GM19452 (cell line): ENCODE measurements around the gene ITLN2.
"Not testable (repeated sequence)": the region's sequence is repeated elsewhere in the genome, so short reads cannot be mapped to it uniquely, and the experiment has no call there.

Source experiments
- ATAC-seq: cut with Tn5 transposase; IDR thresholded peaks from one replicate; pipeline ENCODE4 v1.9.1; 2021; ENCODE audit not compliant: unreplicated experiment

ITLN2 gene

DNA sequence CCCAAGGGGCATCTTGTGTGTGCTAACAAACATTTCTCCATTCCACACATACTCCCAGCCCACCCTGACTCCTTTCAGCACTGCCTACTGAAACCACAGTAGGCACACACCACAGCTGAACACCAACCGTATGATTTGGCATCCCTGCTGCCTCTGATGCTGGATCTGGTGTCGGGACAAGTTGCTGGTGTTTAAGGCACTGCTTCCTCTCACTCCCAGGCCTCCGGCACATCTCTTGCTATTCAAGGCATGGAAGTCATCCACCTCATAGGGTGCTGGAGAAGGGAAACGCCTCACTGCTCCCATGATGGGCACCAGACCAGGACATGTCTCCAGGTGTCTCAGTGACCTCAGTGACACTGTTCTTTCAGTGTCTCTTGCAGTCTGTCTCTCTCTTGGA is 2.4 kb upstream of the ITLN2 start:
- ATAC-seq = no peak

DNA sequence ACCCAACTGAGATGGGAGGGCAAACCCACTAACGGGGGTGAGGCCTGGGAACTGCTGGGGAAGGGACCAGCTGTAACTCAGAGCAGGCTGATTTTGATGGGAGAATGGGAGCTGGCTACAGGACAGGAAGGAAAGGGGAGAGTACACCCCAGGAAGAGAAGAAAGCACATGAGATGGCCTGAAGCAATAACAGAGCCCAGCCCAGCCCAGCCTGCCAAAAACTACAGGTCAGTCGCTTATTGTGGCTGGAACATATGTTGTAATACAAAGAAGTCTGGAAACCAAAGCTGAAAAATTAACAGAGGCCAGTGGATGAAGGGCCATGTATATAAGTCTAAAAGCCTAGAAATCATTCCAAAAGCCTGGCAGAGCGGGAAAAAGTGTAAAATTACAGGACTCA is 1.6 kb downstream of the ITLN2 start:
- ATAC-seq = no peak

DNA sequence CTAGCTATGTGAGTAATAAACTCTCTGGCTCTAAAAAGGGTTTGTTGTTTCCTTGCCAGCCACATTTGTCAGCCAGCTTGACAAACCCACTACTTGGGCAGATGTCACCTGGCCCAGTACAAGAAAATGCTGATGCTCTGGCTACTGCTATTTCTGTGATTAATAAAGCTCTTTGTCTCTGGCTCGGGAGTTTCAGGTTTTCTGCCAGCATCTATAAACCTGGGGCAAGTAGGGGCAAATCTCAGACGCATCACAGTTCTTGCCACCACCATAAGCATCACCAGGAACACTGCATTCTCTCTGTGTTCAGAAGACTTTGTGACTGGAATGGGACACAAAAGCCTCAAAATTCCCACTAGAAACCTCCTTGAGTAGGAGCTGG is 2.5 kb downstream of the ITLN2 start:
- ATAC-seq = no peak

DNA sequence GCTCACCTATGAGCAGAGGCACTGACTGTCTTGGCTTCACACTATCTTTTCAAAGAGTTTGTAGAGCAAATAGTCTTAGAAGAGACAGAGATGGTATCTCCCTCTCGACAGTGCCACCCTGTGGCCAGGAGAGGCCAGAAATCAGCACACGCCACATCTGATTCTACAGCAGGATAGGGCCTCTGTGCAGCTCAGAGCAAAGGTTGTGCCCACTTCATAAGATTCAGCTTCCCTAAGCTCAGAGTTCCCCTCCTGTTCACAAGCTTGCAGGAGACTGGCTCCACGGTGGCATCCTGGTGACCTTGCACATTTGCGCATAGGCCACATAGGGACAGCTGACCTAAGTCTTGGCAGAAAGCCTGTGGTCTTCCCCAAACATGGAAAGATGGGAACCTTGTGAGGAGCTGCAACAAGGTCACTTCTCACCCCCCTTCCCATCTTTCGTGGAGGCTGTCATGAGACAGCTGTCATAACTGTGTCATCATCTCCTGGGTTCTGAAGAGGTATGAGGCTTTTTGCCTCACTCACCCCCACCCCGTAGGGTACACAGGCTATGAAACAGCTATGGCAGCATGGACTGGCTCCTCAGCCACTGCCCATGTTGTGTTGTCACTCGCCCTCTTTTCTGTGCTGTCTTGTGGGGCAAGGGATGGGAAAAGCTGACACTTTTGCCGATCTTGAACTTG is 3.0 kb downstream of the ITLN2 start:
- no peak for ATAC-seq

DNA sequence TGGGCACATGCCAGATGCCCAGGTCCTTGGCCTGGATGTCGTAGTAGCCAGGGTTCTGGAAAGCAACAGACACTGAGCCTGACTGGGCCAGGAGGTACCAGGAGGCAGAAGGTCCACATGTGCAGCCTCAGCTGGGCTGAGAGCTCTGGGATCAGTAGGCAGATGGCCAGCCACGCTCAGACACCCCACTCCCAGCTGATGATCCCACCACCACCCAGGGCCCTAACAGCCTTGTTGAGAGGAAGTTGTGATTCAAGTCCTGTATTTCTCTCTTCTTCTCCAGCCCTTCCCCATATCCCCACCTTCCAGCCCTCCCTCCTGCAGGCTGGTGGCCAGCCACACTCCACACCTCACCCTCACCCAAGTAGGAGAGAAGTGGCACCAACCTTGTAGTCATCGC is 4.0 kb downstream of the ITLN2 start:
- ATAC-seq = no peak

DNA sequence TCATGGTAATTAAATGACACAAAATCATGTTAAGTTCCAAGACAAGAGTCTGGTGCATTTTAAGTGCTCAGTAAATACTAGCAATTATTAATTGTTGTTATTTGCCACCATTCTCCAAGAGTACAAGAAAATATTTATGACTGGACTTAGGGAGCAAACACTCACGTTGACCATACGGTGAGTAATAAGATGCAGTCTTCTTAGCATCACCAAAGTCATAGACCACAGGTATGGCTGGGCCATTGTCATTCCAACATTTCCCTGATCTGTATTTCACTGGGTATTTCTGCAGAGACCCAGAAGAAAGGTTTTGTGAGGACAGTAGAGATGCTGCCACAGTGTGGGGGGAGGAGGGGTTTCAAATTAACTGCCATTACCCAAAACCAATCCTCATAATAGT is 4.7 kb downstream of the ITLN2 start:
- ATAC-seq = no peak

DNA sequence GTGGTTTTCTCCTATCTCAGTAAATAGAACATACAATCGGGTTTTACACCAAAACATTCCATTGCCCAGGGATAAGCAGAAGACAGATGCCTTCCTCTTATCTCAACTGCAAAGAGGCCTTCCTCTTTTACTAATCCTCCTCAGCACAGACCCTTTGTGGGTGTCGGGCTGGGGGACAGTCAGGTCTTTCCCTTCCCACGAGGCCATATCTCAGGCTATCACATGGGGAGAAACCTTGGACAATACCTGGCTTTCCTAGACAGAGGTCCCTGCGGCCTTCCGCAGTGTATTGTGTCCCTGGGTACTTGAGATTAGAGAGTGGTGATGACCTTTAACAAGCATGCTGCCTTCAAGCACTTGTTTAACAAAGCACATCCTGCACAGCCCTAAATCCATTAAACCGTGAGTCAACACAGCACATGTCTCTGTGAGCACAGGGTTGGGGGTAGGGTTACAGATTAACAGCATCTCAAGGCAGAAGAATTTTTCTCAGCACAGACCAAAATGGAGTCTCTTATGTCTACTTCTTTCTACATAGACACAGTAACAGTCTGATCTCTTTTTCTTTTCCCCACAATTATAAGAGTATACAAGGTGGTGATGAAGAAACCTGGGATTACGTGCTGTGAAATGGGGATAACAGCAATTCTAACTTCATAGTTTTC is 5.3 kb downstream of the ITLN2 start:
- ATAC-seq = not testable (repeated sequence)

DNA sequence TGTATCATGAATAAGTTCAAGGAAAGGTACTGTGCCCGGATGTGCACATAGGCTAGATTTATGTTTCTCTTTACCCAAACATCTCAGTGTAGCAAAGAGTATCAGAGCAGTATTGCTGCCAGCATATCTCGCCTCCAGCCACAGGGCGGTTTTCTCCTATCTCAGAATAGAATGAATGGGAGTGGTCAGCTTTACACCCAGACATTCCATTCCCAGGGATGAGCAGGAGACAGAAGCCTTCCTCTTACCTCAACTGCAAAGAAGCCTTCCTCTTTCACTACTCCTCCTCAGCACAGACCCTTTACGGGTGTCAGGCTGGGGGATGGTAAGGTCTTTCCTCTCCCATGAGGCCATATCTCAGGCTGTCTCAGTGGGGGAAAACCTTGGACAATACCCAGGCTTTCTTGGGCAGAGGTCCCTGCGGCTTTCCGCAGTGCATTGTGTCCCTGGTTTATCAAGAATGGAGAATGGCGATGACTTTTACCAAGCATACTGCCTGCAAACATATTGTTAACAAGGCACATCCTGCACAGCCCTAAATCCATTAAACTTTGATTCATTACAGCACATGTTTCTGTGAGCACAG is 7.3 kb downstream of the ITLN2 start:
- not testable (repeated sequence) for ATAC-seq

DNA sequence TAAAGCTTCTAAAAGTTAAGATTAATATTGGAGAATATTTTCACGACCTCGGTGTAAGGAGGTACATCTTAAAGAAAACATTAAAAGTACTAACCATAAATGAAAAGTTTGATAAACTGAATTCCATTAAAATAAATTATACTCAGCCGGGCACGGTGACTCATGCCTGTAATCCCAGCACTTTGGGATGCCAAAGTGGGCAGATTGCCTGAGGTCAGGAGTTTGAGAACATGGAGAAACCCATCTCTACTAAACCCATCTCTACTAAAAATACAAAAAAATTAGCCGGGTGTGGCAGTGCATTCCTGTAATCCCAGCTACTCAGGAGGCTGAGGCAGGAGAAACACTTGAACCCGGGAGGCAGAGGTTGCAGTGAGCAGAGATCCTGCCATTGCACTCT is 8.7 kb downstream of the ITLN2 start:
- not testable (repeated sequence) for ATAC-seq

DNA sequence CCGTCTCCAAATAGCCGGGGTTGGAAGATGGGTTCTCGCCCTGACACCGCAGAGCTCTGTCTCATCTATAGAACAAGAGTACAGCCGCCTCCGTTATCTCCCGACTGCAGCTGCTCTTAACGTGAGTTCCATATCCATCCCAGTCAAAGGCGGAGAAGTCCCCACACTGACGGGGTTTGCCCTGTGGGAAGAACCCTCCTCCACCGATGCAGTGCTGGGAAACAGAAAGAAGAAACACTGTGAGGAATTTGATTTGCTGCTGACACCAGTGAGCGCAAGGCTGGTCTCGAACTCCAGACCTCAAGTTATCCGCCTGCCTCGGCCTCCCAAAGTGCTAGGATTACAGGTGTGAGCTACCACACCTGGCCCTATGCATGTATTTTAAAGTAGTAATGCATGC is 9.5 kb downstream of the ITLN2 start:
- ATAC-seq = no peak

DNA sequence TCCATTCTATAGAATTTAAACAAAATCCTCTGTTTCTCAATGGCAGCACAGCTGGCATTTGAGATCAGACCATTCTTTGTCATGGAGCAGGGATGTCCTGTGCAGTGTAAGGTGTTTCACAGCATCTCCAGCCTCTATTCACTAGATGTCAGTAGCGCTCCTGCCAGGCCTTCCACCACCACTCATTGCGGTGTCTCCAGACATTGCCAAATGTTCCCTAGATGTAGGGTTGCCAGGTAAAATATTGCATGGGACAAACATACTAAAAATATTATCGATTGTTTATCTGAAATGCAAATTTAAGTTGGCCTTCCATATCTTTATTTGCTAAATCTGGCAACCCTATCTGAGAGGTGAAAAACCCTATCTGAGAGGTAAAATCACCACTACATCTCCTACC is 11.7 kb downstream of the ITLN2 start:
- no peak for ATAC-seq

DNA sequence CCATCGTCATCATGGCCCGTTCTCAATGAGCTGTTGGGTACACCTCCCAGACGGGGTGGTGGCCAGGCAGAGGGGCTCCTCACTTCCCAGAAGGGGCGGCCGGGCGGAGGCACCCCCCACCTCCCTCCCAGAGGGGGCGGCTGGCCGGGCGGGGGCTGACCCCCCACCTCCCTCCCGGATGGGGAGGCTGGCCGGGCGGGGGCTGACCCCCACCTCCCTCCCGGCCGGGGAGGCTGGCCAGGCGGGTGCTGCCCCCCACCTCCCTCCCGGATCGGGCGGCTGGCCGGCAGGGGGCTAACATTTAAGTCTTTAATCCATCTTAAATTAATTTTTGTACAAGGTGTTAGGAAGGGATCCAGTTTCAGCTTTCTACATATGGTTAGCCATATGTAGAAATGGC is 17.9 kb downstream of the ITLN2 start:
- ATAC-seq = not testable (repeated sequence)

DNA sequence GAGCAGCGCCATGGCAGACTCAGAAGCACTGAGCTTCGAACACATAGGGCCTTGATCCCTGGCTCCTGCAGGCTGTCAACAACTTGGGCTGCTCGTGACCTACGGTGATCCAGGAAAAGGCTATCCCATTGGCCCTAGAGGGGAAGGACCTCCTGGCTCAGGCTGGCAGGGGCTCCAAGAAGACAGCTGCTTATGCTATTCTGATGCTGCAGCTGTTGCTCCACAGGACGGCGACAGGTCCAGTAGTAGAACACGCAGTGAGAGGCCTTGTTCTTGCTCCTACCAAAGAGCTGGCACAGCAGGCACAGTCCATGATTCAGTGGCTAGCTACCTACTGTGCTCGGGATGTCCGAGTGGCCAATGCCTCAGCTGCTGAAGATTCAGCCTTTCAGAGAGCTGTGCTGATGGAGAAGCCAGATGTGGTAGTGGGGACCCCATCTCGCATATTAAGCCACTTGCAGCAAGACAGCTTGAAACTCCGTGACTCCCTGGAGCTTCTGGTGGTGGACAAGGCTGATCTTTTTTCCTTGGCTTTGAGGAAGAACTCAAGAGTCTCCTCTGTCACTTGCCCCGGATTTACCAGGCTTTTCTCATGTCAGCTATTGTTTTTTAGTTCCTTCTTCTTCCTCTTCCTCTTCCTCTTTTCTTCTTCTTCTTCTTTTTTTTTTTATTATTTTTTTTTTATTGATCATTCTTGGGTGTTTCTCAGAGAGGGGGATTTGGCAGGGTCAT is 18.9 kb downstream of the ITLN2 start:
- ATAC-seq = no peak

DNA sequence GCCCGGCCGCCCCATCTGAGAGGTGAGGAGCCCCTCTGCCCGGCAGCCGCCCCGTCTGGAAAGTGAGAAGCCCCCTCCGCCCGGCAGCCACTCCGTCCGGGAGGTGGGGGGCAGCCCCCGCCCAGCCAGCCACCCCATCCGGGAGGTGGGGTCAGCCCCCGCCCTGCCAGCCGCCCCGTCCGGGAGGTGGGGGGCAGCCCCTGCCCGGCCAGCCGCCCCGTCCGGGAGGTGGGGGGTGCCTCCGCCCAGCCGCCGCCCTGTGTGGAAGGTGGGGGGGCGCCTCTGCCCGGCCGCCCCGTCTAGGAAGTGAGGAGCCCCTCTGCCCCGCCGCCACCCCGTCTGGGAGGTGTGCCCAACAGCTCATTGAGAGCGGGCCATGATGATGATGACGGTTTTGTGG is 21.3 kb downstream of the ITLN2 start:
- not testable (repeated sequence) for ATAC-seq

DNA sequence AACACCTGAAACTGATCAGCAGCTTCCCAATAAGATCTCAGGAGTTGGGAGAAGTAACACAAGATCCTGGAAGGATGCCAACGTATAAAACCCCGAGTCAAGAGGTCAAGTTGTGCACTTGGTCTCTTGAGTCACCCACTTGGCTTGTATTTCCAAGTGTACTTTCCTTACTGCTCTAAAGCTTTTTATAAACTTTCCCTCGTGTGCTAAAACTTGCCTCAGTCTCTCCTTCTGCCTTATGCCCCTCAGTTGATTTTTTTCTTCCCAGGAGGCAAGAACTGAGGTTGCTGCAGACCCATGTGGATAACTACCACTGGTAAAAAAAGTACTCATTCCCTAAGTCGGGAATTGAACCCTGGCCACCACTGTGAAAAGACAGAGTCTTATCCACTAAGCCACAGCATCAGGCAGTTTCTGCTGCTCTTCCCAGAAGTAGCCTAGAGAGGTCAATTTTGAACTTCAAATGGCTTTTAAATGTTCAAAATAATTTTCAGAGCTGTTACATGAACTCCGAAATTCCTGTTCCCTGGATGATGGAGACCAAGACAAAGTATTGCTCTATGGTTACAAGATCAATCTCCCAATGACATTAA is 28.9 kb downstream of the ITLN2 start:
- no peak for ATAC-seq

DNA sequence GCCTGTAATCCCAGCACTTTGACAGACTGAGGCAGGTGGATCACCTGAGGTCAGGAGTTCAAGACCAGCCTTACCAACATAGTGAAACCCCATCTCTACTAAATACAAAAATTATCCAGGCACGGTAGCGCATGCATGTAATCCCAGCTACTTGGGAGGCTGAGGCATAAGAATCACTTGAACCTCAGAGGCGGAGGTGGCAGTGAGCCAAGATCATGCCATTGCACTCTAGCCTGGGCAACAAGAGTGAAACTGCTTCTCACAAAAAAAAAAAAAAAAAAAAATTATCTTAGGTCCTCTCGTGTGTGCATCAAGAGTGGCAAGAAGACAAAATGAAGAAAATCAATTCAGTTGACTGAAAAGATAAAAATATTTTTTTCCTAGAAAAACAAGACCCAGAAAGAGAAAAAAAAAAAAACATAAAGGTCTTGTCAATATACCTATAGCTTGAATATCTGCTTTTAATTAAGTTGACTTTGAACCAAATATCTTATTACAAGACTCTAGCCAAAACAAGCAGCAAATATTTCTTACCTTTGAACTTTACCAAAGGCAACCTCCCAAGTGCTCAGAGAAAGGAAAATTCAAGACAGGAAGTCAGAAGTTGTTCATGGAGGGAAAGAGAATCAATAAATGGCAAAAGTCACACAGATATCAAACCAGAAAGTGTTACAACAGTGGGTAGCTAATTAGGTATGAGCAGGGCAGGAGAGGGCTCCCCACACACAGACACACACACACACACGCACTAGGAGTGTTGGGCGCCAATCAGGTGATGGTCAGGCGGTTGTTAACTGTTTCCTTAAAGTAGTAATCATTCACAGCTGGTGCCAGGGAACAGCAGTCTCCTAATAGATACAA is 29.6 kb downstream of the ITLN2 start:
- no peak for ATAC-seq

DNA sequence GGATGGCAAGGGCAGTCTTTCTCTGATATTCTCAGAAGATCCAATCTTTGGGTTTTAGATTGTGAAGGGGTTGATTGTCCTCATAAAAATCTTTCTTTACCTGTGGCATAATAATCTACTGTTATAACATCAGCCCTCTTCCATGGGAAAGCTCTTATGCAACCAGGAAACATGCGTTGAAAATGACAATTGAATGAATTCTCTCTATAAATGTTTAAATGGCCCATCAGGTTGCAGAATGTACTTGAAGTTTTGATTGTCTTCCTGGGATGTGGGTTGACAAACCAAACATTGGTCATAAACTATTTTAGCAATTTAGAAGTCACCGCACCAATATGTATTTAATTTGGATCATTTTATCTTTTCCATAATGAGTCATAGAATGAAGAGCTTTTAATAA is 37.9 kb downstream of the ITLN2 start:
- ATAC-seq = no peak

DNA sequence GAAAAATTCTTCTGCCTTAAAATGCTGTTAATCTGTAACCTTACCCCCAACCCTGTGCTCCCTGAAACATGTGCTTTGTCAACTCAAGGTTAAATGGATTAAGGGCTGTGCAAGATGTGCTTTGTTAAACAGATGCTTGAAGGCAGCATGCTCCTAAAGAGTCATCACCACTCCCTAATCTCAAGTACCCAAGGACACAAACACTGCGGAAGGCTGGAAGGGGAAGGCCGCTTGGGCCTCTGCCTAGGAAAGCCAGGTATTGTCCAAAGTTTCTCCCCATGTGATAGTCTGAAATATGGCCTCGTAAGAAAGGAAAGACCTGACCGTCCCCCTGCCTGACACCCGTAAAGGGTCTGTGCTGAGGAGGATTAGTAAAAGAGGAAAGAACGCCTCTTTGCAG is 41.4 kb downstream of the ITLN2 start:
- not testable (repeated sequence) for ATAC-seq

DNA sequence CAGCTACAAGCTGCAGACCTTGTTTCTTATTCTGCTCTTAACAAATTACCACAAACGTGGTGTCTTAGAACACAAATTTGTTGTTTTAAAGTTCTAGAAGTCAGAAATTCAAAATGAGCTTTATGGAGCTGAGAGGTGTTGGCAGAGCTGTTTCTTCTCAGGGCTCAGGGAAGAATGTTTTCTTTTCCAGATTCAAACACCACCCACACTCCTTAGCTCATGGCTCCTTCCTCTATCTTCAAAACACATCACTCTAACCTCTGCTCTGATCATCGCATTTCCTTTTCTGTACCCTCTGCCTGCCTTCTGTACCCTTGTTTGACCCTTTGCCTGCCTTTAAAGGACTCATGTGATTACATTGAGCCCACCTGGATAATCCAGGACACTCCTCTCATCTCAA is 42.7 kb downstream of the ITLN2 start:
- ATAC-seq = no peak

DNA sequence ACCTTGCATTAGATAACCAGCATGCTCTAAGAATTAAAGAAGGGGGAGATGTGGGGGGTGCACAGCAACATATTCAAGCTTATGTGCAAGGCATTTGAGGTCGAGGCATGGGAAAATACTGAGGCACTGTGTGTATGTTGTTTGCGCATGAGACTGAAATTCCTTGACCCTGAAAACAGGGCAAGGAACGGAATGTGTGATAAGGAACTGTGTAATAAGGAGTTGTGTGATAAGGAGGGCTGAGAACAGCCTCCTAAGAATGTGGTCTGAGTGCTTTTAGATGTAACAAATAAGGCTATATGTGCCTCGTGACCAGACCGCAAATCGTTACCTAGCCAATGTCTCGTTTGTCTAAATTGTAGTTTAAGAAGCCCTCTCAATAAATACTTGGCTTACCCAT is 43.2 kb downstream of the ITLN2 start:
- no peak for ATAC-seq
